Measurements from ENCODE around the gene CDK3. TPM values are rescaled to one million over a fixed set of nuclear protein-coding genes. Genes with fewer than 3 reads are reported as not detected.
A peak's percentile ranks its signal among the peaks of the same experiment; 100 is the strongest.

CDK3 gene
- polyA plus RNA-seq, 2 of the 4 experiments (the other 2 are of a cell fraction) = 5.1 to 5.5 TPM

GRCh38 chr17:76013377-76013932 is 12.8 kb downstream of the CDK3 start:
- H3K4me1 ChIP-seq = no peaks in the 10 kb centered on the region
- H3K4me3 ChIP-seq = no peak overlapping the region
- TF ChIP-seq EHF (CRISPR knock-in tag; IDR thresholded peaks at IDR 0.05) (no peak), PBX3 (IDR thresholded peaks at IDR 0.05) (no peak), BHLHE40 (IDR thresholded peaks at IDR 0.05; ENCODE audit: low read depth, low read length) (no peak), RAD21 (conservative IDR thresholded peaks at IDR 0.05 in 1 of 2, IDR thresholded peaks at IDR 0.05 in 1 of 2) (no peak), SREBF2 (IDR thresholded peaks at IDR 0.05) (no peak), FOSL2 (IDR thresholded peaks at IDR 0.05) (no peak), FOSL2 (CRISPR knock-in tag; IDR thresholded peaks at IDR 0.05) (no peak), RNF2 (IDR thresholded peaks at IDR 0.05; ENCODE audit: borderline replicate concordance, low read depth) (no peak), NFE2L2 (conservative IDR thresholded peaks at IDR 0.05; ENCODE audit: low read length) (no peak), CBX2 (IDR thresholded peaks at IDR 0.05; ENCODE audit: borderline replicate concordance, low read depth) (no peak), EP300 (IDR thresholded peaks at IDR 0.05) (no peak), JUNB (IDR thresholded peaks at IDR 0.05) (no peak), FOSB (CRISPR knock-in tag; IDR thresholded peaks at IDR 0.05) (no peak), CEBPB (IDR thresholded peaks at IDR 0.05) (no peak), TFCP2L1 (CRISPR knock-in tag; IDR thresholded peaks at IDR 0.05) (no peak), HOXB13 (CRISPR knock-in tag; IDR thresholded peaks at IDR 0.05; ENCODE audit: low read depth) (no peak), MYC (IDR thresholded peaks at IDR 0.05; ENCODE audit: borderline replicate concordance, low read length) (no peak), E2F6 (IDR thresholded peaks at IDR 0.05; ENCODE audit: borderline replicate concordance, low read depth) (no peak), NR3C1 (IDR thresholded peaks at IDR 0.05) (no peak)
- TF ChIP-seq, protein P1, sequence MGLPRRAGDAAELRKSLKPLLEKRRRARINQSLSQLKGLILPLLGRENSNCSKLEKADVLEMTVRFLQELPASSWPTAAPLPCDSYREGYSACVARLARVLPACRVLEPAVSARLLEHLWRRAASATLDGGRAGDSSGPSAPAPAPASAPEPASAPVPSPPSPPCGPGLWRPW (IDR thresholded peaks at IDR 0.05) = no peak
- TF ChIP-seq, protein P2, sequence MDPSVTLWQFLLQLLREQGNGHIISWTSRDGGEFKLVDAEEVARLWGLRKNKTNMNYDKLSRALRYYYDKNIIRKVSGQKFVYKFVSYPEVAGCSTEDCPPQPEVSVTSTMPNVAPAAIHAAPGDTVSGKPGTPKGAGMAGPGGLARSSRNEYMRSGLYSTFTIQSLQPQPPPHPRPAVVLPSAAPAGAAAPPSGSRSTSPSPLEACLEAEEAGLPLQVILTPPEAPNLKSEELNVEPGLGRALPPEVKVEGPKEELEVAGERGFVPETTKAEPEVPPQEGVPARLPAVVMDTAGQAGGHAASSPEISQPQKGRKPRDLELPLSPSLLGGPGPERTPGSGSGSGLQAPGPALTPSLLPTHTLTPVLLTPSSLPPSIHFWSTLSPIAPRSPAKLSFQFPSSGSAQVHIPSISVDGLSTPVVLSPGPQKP (IDR thresholded peaks at IDR 0.05; ENCODE audit: low read depth, low read length) = no peak
- H3K4me2 ChIP-seq = no peak overlapping the region
- H3K27ac ChIP-seq = no peak overlapping the region; a peak in 1 of 6 replicates
- ATAC-seq (no peak), DNase-seq (ENCODE audit: low read depth in 1 of 2, low spot score in 1 of 2) (no peak), FAIRE-seq (no peak)
- ChIA-PET POLR2A (no interaction called here), CTCF (interaction anchor here (0.5 to 20.5 kb wide), 63 partner anchors 9 to 391 kb away, joined by 3 to 408 read pairs (median 5); partner anchors contain the start of genes CDK3, EVPL, EXOC7 and MRPL38)
- 74% methylated on average over 15 of the region's 15 CpGs for WGBS (ENCODE audit: missing lambda C conversion rate)
- H3K9me3 ChIP-seq = no peaks in the 10 kb centered on the region

- peak; percentile 76 to 87 for DNase-seq (ENCODE audit: low read depth in 1 of 2, low spot score in 1 of 2)
- WGBS (ENCODE audit: missing lambda C conversion rate) = 51% methylated on average over 19 of the region's 19 CpGs
- FAIRE-seq = no peak
- H3K4me1 ChIP-seq = no peaks in the 10 kb centered on the region
- ChIA-PET CTCF (interaction anchor here (0.5 to 20.5 kb wide), 78 partner anchors 8 to 755 kb away, joined by 3 to 408 read pairs (median 4); partner anchors contain the start of genes AANAT, CDK3, EVPL and EXOC7), POLR2A (no interaction called here)
- no peak overlapping the region for H3K4me3 ChIP-seq
- H3K9me3 ChIP-seq = no peaks in the 10 kb centered on the region
- H3K4me2 ChIP-seq = no peak overlapping the region
- peak; percentile 86 to 96 for ATAC-seq
- peak overlapping the region in 1 of 2 experiments; percentile 26; a peak in 1 of 6 replicates for H3K27ac ChIP-seq
- peak; percentile 88 to 90 for TF ChIP-seq RAD21 (conservative IDR thresholded peaks at IDR 0.05 in 1 of 2, IDR thresholded peaks at IDR 0.05 in 1 of 2)
- TF ChIP-seq KDM1A (IDR thresholded peaks at IDR 0.05; ENCODE audit: low read depth) = peak; percentile 42; the same call in 1 of the 2 replicates
- TF ChIP-seq CTCF (IDR thresholded peaks at IDR 0.05) = peak; percentile 97
- no peak for TF ChIP-seq PBX3 (IDR thresholded peaks at IDR 0.05)
- peak; percentile 50 for TF ChIP-seq ZFP36 (IDR thresholded peaks at IDR 0.05; ENCODE audit: borderline replicate concordance, partially characterized antibody)
- TF ChIP-seq SMC3 (IDR thresholded peaks at IDR 0.05) = peak; percentile 78
- no peak for TF ChIP-seq REST (IDR thresholded peaks at IDR 0.05)
These were observed 13.7 kb downstream of the CDK3 start for GRCh38 chr17:76014100-76014924.

All from A549 (cell line).